Measurements from ENCODE around the gene ERI2.
"Not testable (repeated sequence)": the region's sequence is repeated elsewhere in the genome, so short reads cannot be mapped to it uniquely, and the experiment has no call there.

Gene ERI2

DNA sequence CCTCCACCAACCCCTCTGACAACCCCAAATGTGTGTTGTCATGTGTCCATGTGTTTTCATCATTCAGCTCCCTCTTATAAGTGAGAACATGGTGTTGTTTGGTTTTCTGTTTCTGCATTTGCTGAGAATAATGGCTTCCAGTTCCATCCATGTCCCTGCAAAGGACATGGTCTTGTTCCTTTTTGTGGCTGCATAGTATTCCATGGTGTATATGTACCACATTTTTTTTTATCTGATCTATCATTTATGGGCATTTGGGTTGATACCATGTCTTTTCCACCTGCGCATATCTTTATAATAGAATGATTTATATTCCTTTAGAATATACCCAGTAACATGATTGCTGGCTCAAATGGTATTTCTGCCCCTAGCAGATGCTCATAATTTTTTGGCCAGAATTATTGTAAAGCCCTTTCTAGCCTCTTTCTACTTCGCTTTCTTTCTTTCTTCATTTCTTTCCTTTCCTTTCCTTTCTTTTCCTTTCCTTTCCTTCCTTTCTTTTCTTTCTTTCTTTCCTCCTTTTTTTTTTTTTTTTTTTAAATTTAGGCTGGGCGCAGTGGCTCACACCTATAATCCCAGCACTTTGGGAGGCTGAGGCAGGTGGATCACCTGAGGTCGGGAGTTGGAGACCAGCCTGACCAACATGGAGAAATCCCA is 12.8 kb upstream of the ERI2 start:
- DNase-seq (ENCODE audit: low spot score), result no peak

GRCh38 chr16:20814784-20815183 is 8.5 kb upstream of the ERI2 start:
- no peak for DNase-seq (ENCODE audit: low spot score)

- no peak for DNase-seq (ENCODE audit: low spot score)
These were observed 6.2 kb upstream of the ERI2 start for GRCh38 chr16:20812510-20812909.

DNA sequence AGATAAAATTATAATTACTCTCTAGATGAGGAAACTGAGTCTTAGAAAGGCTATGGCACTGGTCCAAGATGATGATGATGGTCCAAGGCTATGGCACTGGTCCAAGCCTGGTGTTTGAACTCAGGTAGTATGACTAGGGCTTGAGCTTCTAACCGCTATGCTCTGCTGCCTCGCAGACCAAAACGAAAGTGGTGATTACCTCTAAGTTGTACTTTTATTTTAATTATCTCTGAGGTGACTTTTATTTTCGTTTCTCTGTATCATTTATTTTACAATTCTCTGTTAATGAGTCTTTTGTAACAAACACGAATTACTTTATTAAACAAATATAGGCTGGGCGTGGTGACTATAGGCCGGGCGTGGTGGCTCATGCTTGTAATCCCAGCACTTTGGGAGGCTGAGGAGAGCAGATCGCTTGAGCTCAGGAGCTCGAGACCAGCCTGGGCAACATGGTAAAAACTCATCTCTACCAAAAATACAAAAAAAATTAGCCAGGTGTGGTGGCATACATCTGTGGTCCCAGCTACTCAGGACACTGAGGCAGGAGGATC is 5.7 kb upstream of the ERI2 start:
- no peak for DNase-seq (ENCODE audit: low spot score)

DNA sequence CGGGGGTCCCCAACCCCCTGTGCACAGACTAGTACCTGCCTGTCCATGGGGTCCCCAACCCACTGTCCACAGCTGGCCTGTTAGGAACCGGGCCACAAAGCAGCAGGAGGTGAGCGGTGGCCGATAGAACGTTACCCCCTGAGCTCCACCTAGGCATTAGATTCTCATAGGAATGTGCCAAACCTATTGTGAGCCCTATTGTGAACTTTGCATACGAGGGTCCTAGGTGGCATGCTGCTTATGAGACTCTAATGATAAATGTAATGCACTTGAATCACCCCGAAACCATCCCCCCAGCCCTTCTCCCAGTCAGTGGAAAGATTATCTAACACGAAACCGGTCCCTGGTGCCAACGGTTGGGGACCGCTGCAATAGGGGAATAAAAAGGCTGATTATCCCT is 1.6 kb upstream of the ERI2 start:
- no peak for DNase-seq (ENCODE audit: low spot score)

- DNase-seq (ENCODE audit: low spot score), result not testable (repeated sequence)
These were observed 546 bp downstream of the ERI2 start for GRCh38 chr16:20805684-20806167.

- no peak for DNase-seq (ENCODE audit: low spot score)
These were observed 2.6 kb downstream of the ERI2 start for GRCh38 chr16:20803561-20804214.

DNA sequence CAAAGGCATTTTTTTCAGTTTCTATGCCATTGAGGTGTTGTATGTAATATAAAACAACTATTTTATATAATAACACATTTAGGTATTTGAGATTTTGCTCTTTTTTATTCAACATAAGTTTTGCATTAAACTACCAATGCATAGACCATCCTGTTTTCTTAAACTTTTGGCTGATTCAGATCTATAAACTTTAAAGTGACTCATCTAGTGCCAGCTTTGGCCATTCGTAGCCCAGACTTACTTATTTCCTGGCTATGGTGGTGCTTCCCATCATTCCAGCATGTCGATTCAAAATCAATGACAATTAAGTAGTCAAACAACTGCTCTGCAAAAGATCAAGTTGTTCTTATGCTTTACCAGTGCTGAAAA is 3.1 kb downstream of the ERI2 start:
- no peak for DNase-seq (ENCODE audit: low spot score)

DNA sequence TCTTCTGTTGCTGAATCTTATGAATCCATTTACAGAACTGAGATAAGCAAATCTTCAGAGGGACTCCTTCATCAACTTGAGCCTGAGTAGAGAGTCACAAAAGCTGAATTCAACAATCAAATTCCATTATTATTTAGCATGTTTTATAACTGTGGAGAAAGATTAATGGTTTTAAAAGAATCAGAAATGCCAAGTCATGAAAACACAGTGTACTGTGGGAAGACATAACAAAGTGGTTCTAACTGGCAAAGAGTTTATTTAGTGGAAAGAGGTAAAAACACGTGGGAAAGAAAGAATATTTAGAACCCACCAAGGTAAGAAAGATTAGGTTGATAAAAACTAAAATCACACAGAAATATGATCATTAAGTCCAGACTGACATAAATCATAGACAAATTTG is 5.0 kb downstream of the ERI2 start:
- no peak for DNase-seq (ENCODE audit: low spot score)

- no peak for DNase-seq (ENCODE audit: low spot score)
These were observed 6.7 kb downstream of the ERI2 start for GRCh38 chr16:20799599-20799998.

DNA sequence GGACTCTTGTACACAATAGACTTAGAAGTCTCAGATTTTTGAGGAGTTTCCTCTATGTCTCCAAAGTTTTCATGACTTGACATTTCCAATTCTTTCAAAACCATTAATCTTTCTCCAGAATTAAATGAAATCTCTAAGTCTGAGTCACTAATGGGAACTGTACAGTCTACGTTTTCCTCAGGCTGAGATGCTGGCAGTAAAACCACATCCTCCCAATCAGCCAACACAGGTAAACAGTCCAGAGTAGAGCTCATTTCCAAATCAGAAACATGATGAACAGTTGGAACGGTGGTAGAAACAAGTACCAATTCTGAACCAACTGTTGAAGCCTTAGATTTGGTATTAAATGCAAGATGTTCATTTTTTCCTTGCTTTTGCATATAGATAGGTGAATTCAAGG is 7.9 kb downstream of the ERI2 start:
- DNase-seq (ENCODE audit: low spot score), result no peak

- DNase-seq (ENCODE audit: low spot score), result no peak
These were observed 14.2 kb downstream of the ERI2 start for GRCh38 chr16:20791923-20792612.

- DNase-seq (ENCODE audit: low spot score), result no peak
These were observed 17.1 kb downstream of the ERI2 start for GRCh38 chr16:20789130-20789529.

DNA sequence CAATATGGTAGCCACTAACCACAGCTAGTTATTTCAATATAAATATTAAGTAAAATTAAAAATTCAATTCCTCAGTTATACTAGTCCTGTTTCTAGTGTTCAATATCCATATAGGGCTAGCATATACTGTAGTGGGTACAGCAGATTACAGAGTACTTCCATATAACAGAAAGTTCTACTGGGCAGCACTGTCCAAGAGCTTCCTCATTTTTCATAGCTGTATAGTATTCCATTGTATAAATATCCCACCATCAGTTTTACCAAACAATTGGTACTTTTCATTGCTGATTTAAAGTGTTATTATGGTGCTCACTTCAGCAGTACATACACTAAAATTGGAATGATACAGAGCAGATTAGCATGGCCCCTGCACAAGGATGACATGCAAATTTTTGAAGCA is 22.1 kb downstream of the ERI2 start:
- DNase-seq (ENCODE audit: low spot score), result no peak

- DNase-seq (ENCODE audit: low spot score), result no peak
These were observed 23.8 kb downstream of the ERI2 start for GRCh38 chr16:20782470-20782869.

DNA sequence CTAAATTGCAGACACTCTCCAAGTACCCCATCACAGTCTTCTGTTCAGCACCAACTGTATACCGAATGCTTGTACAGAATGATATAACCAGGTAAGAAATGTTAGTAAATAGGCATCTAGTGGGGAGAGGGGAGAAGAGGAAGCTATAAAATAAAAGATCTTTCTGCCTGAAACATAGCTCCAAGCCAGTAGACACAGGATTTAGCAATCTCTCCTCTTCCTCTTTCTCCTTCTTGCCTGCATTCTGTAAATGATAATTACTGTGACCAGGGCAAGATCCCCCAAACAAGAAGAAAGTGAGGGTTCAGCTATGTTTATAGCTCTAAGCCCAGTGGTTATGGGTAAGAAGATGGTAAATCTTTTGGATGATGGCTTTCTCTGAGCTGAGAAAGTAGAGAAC is 24.6 kb downstream of the ERI2 start:
- DNase-seq (ENCODE audit: low spot score), result no peak

- DNase-seq (ENCODE audit: low spot score), result no peak
These were observed 31.4 kb downstream of the ERI2 start for GRCh38 chr16:20774703-20775362.

DNA sequence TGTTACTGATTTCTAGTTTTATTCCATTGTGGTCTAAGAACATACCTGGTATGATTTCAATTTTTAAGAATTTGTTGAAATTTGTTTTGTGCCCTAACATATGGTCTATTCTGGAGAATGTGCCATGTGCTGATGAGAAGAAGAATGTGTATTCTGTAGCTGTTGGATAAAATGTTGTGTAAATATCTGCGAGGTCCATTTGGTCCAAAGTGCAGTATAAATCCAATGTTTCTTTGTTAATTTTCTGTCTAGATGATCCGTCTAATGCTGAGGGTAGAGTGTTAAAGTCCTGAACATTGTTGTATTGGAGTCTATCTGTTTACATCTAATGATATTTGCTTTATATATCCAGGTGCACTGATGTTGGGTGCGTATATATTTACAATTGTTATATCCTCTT is 32.6 kb downstream of the ERI2 start:
- DNase-seq (ENCODE audit: low spot score), result no peak

DNA sequence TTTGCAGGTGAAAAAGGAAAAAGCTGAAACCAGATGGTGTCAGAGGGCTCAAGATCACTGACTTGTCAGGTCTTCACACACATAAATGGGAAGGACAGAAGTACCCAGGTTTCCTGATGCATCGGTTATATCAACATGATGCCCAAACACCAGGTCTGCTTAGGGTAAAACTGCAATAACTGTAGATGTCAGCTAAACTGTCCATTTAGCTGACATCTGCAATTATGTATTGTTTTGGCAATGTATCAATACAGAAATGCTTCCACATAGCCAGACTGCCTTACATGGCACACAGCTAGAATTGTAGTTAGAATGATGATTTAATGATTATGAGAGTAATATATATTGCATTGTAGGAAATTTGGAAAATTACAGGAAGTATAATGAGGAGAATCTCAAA is 37.5 kb downstream of the ERI2 start:
- no peak for DNase-seq (ENCODE audit: low spot score)

DNA sequence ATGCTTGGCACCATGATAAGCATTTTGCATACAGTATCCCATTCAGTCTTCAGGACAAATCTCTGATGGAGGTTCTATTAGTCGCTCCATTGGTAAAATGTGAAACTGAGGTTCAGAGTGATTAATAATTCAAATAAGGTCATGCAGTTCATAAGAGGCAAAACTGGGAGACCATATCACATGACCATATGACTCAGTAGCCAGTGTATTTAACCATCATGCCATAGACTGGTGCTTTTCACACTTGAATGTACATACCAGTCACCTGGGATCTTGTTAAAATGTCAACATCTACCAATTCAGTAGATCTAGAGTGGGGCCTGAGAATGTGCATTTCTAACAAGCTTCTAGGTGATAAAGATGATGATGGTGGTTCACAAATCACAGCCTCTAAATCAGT is 38.2 kb downstream of the ERI2 start:
- no peak for DNase-seq (ENCODE audit: low spot score)

- no peak for DNase-seq (ENCODE audit: low spot score)
These were observed 38.7 kb downstream of the ERI2 start for GRCh38 chr16:20767577-20767976.

- no peak for DNase-seq (ENCODE audit: low spot score)
These were observed 40.0 kb downstream of the ERI2 start for GRCh38 chr16:20766294-20766693.

DNA sequence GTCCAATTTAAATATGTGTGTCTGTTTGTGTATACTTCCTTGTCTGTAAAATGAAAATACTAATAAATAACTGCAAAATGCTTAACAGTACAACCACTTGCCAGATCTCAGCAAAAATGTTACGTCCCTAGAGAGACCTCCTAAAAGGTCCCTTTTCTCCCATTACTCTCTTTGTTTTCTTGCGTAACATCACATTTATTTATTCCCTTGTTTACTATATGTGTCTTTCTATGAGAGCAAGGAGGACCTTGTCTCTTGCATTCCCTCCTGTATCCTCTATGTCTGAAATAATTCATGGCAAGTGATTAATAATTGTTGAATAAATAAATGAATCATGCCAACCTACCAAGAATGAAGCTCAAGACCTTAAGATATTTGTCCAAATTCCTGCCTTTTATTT is 40.5 kb downstream of the ERI2 start:
- DNase-seq (ENCODE audit: low spot score), result no peak
